ENCODE data around the gene TGFBI. TPM values are rescaled to one million over a fixed set of nuclear protein-coding genes. Genes with fewer than 3 reads are reported as not detected.
"Not testable (repeated sequence)": the region's sequence is repeated elsewhere in the genome, so short reads cannot be mapped to it uniquely, and the experiment has no call there.

The TGFBI gene
- total RNA-seq, 1 donor from 2014 or later, result 136 TPM

DNA sequence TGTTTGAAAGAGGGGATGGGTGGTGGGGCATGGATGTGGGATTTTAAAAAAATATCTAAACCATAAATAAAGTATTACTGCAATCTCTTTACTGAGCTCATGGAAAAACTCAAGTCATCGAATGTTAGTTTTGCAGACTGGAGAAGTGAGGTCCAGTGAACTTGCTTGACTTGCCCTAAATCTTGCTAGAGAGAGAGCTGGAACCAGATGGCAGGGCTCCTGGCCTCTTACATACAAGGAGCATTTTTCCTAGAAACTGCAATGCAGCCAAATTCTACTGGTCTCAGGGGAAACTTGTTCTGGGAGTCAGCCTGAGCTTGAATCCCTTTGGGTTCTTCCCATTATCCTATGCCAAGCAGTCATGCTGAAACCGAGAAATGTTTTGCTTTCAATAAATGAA is 2.9 kb upstream of the TGFBI start:
- DNase-seq, result peak; percentile 59

DNA sequence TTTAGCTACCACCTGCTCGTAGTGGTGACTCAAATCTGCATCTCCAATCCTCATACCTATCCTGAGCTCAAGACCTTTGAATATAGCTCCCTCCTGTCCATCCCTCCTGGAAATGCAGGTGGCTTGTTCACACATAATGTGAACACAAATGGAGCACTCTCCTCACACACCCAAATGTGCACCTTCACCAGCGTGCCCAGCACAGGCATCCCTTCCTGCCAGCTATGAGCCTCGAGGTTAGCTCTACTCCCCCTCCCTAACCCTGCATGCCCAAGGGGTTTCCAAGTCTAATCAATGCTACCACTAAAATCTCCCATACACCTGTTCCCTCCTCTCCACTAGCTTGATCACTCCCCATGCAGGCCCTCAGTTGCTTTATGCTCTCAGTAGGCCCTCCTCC is 2.2 kb upstream of the TGFBI start:
- no peak for DNase-seq

DNA sequence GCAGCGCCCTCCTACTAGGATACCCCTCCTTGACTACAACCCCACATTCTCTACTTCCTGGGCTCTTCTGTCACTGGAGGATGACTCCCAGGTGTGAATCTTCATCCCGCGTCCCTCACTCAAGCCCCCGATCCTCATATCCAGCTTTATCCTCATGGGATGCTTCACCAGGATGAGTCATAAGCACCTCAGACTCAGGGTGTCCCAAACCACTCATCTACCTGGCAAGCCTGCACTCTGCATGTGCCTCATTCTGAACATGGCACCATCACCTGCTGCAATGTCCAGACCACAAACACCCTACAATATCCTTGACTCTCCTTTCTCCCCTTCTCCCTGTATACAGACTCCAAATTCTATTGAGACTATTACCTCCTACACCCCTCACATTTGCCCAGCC is 1.5 kb upstream of the TGFBI start:
- DNase-seq, result no peak

DNA sequence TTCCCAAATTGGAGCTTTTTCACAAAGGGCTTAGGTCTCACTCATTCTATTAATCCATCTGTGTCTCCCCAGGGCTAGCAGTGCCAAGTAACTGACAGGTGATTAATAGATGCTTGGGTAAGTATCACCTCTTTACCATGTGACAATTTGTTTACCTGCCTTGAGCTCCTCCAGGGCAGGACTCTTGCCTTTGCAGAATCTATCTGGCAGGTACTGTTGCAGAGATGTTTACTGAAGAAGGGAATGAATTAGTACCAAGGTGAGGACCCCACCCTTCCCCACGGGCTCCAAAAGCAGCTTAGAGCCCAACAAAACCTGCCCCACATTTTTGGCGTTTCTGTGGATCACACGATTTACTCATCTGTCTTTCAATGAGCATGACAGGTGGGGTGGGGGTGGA is 698 bp upstream of the TGFBI start:
- no peak for DNase-seq

DNA sequence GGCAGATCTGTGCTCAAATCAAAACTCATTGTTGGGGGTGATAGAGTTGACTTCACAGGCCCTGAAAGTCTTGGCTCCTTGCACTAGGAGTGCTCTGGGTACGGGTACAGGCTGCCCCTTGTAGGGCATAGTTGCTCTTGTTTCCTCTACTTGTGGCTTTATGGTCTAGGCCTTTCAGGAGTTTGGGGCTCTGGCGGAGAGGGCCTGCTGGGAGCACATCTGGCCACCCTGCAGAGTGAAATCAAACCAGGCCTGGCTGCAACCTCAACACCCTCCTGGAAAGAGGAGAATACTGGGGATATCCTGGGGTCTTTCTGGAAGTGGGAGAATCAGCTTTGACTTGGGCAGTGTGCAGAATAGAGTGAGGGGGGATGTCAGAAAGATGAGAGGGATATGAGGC is 1.5 kb downstream of the TGFBI start:
- DNase-seq, result no peak

DNA sequence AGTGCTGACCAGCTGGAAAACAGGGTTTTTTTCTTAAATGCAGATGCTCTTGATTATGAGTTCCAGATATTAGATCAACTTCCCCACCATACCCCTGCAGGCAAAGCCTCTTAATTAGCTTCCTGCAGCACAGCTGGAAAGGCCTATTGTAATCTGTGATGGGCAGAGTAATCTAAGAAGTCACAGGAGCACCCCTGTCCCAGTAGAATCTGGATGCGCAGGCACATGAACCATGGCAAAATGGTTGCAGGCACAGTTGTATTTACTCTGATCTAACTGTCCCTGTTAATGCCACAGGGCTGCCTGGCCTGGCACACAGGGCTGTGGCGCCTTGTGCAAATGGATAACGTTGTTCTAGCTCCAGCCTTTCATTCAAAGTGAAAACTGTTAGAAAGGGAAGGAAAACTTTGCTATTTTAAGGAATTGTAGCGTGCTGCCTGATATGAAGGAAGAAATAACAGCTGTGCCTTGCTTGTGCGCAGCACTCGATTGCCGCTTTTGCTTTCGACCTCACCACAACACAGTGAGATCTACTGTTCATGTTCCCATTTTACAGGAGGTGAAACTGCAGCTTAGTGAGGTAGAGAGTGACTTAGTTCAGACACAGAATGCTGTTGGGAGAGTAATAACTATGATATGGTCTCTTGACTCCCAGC is 2.3 kb downstream of the TGFBI start:
- no peak for DNase-seq

DNA sequence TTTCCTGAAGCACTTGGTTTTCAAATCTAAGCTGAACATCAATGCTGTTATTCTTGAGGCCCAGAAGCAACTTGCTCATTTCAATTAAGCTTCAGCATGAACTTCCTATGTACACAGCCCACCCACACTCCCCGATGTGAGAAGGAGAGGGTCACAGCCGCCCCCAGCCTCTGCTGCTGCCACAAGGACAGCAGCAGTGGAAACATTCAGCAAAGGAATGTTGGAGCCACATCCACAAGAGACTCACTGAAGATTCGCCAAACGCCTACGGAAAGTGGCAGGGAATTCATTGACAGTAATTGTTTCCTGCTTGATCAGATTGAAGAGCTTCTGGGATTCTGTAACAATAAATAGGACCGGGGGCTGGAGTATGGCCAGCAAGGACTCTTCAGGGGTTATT is 2.9 kb downstream of the TGFBI start:
- DNase-seq, result peak; percentile 54

DNA sequence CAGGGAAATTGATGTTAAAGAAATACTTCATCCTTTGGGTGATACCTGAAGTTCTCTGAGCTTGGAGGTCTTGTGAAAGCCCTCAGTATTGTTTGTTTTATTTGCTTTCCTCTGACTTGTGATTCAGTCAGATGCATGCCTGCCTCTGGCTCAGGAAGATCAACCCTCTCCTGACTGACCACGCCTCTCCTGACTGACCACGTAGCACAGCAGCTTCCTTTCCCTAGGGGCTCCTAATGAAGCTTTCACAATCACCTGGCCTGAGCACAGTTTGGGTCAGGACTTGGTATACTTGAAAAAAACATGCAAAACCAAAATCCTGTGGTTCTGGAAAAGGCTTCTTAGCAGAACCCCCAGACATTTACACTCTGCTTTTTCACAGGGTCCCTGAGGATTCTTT is 3.8 kb downstream of the TGFBI start:
- DNase-seq, result no peak

DNA sequence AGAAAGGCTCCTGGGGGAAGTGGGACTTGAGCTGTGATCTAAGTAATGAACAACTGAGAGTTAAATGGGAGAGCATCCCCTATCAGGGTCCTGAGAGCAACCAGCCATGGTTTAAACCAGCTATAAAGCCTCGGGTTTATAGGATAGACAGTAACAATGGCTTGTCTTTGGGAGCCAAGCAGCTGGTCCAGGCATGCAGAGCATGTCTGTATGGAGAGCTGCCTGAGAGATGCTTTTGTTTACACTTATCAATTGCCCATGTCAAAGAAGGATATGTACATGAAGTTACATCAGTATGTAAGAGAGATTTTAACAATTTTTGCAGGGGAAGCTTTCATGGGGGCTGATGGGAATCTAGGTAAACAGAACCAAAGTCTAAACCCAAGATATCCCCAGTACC is 4.4 kb downstream of the TGFBI start:
- peak; percentile 47 for DNase-seq

DNA sequence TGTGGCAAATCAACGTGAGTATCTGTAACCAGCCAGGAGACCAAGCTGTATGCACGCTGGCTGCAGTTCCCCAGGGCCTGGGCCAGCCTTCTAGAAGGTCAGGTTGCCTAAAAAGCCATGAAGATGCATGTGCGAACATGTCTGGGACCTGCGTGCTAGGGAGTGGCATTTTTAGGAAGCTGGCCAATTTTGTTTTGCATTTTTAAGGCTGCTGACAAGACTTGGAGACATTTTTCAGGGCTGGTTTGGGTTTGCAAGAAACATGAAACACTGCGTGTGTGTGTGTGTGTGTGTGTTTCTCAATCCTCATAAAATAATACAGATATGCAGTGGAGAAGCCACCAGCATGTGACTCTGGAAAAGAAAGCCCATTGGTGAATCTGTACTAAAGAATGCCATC is 5.1 kb downstream of the TGFBI start:
- peak; percentile 15 for DNase-seq

DNA sequence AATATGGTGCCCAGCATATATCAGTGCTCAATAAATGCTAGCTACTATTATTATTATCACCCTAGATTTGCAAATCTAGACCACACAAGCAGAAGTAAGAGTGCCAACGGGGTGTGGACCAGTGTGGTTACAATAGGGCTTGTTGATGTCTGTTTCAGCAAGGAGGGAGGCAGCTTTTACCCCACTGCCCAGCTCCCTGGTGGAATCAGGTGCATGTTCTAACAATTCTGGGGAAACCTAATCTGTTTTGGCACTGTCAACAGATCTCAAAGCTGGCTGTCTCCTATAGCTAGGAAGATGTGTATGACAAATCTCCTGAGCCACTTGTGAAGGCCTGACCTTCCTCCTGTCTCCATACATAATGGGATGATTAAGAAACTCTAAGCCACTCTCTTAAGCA is 5.7 kb downstream of the TGFBI start:
- DNase-seq, result no peak

DNA sequence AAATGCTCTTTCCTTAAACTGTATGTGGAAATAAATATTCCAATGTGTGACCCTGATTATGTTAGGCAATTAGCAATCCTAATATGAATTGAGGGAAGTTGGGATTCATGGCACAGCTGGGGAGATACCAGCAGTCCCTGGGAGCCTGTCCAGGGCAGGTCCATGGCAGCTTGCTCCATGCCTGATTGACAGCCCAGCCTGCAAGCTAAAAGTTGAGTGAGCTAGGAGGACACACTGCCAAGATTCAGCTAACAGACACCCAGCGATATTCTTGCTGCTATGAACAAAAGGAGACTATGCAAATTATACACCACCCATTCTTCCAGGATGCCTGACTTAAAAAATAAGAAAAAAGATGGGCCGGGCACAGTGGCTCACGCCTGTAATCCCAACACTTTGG is 6.2 kb downstream of the TGFBI start:
- no peak for DNase-seq

DNA sequence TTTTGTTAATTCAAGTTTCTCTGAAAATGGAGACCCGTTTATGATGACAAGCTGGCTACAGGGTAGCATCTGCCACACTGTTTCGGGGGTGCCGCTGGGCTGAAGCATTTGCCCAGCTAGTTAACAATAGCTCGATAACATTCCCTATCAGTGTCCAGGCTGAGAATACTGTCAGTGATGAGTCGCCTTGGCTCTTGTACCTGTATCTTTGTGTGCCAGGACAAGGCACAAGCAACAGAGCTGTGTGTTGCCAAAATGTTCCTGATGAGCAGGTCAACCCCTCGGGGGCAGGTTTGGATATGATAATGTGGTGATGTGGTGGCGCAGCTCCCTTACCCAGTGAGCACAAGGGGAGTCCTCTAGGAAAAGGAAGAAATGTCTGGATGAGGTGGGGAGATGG is 7.0 kb downstream of the TGFBI start:
- no peak for DNase-seq

DNA sequence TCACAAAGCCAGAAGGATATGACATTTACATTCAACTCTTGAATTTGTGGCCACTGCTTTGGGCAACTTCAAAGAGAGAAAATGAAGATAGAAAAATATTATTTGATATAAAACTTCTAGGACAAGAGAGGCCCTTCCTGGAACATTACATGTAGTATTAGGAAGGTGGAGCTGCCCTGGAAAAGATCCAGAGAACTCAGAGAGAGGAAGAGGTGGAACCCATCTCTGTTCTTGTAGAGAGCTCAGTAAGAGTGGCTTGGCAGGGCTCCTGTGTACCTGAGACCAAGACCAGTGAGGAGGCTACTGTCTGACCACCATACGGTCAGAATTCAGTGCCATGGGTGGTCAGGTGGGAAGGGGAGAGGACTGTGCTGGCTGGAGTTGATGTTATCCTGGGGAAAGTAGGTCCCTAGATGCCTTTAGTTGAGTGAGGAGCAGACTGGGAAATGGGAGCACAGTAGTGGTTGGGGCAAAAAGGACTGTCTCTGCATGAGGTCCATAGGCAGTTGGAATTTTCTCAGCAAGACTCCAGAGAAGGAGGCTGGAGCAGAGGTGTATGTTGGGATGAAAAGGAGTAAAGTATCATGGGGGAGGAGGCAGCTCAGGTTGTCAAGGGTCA is 7.6 kb downstream of the TGFBI start:
- no peak for DNase-seq

DNA sequence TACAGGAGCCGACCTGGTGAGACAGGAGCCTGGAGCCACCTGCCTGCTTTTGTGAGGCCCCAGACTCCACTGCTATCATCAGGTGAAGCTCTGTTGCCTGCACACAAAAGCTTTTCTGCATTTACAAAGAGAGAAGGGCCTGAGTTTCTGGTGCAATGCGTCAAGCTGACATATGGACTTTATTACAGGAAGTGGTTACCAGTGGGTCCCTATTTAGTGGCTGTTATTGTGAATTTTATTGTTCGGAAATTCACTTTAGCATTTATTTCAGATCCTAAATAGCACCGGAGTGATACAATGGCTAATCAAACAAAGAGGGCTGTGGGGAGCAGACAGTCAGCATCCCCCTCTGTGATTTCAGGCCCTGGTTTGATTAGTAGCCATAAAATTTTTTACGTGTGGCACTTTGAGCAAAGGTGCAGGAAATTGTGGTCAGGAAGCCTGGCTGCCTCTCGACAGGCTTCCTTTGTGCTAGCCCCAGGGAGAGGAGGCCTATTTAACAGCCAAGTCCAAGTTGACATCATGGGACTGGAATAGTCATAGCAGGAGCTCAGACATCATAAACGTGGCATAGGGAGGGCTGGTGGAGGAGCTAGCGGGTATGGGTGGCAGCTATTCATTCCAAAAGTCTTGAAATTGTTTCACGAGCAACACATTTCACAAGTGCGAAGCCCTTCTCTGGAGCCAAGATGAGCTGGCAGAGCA is 8.4 kb downstream of the TGFBI start:
- peak; percentile 44 for DNase-seq

DNA sequence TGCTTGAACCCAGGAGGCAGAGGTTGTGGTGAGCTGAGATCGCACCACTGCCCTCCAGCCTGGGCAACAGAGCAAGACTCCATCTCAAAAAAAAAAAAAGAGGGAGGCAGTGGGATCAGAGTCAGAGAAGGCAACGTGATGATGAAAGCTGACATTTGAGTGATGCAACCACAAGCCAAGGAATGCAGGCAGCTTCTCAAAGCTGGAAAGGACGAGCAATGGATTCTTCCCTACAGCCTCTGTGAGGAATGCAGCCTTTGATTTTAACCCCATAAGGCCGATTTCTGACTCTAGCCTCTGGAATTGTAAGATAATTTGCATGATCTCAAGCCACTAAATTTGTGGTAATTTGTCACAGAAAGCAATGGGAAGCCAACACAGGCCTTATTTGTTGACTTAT is 9.8 kb downstream of the TGFBI start:
- DNase-seq, result no peak

DNA sequence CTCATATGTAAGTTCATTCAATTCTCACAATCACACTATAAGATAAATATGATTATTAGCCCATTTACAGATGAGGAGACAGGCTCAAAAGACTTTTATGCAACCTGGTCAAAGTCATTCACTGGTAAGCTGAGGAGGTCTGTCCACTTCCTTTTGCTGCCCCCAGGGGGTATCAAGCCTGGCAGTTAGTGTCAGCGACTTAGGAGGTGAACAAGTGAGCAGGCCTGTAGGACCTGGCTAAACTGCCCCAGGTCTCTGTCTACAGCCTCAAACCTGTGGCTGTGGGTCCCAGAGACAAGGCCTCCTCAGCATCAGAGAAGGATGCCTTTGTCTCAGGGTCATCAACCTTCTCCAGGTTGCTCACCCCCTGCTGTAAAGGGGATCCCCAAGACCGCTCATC is 10.4 kb downstream of the TGFBI start:
- no peak for DNase-seq

DNA sequence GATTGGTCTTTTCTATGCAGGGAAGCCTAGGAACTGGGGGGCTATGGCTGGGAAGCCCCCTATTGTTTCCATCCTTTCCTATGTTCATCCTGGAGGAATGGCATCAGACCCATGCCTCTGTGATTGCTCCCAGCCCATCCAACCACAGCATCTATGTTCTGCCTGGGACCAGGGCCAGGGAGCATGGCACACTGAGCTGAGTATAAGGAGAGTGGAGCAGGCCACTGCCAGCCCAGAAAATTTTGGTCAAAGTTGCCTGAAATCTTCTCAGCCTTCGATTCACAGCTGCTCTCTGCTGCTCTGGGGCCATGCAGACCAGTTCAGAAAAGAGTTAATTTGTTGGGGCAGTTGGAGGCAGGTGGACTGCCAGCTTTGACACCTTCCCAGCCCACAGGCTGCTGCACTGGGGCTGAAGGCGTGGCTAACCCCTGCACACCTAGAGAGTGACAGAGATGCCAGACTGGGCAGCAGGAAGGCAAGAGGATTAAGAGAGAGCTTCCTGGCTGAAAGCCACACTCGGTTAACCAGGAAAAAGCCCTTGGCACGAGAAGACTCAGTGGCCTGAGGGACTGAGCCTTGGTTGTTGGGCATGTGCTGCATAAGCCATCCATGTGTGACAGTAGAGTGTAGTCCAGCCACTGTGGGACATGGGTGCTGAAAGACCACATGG is 12.1 kb downstream of the TGFBI start:
- DNase-seq, result no peak

DNA sequence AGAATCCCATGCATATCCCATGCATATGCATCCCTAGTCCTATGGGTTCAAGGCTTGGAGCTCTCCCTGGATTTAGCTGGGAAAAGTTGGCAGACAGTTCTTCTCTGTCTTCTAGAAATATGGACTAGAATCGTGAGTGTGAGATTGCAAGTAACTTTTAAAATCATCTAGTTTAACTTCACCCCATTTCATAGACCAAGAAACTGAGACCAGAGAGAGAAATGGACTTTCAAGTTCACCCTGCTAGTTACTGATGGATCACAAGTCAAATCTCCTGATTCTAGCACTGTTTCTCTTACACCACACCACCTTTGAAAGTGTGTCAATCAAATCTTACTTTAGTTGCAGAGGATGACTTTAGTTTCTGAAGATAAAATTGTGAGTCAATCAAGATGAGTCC is 13.4 kb downstream of the TGFBI start:
- no peak for DNase-seq

DNA sequence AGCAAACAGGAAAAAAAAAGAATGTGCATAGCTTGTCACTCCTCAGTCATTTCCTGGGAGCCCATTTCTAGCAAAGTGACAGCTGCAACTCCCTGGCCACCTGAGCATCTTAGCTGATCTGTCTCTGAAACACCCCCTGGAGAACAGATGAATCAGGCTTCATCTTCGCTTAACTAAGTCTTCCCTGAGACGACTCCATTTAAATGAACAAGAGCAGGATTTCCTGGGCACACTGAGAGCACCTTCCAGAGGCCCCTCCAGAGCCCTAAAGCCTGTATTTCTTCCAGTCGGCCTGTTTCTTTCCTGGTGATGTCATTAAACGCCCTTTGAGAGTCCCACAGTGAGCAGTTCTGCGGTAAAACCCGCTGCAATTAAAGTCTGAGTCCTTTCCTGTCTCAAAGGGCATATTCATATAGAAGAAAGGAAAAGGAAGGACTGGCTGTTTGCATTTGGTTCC is 13.9 kb downstream of the TGFBI start:
- DNase-seq, result no peak

DNA sequence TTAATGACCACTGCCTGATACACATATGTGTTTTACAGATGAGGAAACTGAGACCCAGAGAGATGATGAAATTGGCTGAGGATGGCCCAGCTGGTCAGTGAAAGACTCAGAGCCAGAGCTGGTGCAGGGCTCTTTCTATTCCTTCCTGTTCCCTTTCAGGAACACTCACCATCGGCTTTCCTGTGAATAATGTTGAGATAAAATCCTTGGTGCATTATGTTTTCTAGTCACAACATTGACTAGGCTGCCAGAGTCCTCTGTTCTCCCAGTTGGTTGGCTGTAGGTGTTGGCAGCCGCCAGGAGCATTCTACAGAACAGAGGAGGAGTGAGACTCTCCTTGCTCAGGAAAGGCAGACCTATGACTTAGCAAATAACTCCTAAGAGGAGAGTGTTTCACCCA is 14.8 kb downstream of the TGFBI start:
- DNase-seq, result no peak

DNA sequence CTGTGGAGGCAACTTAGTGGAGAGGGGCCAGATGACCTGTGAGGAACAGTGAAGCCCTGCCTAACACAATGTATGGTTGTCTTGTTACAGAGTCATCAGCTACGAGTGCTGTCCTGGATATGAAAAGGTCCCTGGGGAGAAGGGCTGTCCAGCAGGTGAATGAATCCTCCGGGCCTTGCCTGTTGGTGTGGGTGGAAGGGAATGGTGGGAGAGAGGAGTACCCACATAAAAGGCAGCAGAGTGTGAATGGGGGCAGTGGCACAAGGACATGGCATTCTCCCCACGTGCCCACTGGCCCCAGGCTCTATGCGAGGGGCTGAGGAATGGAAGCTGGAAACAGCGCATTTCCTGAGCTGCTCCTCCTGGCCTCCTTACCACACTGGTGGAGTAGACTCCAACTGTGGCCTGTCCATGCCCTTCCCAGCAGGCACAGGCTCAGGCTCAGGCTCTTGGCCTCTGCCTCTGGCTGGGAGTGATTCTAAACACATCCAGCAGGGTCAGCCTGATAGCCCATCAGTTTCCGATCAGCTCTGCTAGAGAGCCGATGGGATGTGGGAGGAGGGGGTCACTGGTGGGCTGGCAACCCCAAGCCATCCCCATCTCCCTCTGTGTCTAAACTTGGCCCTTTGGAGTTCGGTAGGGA is 15.3 kb downstream of the TGFBI start:
- no peak for DNase-seq

DNA sequence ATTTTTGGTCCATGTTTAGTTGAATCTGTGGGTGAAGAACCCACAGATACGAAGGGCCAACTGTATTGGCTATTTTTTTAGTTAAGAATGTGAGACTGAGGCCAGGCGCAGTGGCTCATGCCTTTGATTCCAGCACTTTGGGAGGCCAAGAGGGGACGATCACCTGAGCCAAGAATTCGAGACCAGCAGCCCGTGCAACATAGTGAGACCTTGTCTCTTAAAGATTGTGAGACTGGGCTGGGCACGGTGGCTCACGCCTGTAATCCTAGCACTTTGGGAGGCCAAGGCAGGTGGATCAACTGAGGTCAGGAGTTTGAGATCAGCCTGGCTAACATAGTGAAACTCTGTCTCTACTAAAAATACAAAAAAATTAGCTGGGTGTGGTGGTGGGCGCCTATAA is 16.2 kb downstream of the TGFBI start:
- not testable (repeated sequence) for DNase-seq
